Epithelial cell of prostate (primary cell): ENCODE measurements around the gene LAMB1.

ENCODE experiments used
- DNase-seq: peaks from one replicate; pipeline ENCODE4 v3.0.0-alpha.2; 2011; ENCODE audit warnings: low read depth, low spot score
- H3K27ac ChIP-seq: fragments of 450-650 bp; 2 replicates; pipeline ENCODE4 v1.5.1; 2017; ENCODE audit warnings: mild to moderate bottlenecking

The LAMB1 gene

GRCh38 chr7:107953265-107953923 is 49.6 kb downstream of the LAMB1 start:
- H3K27ac ChIP-seq: peak overlapping the region; percentile 12

GRCh38 chr7:107951896-107952295 is 51.1 kb downstream of the LAMB1 start:
- H3K27ac ChIP-seq: no peak overlapping the region
- DNase-seq: no peak

More at GRCh38 chr7:107953265-107953923, 49.6 kb downstream of the LAMB1 start:
- no peak for DNase-seq

GRCh38 chr7:107951172-107951787 is 51.7 kb downstream of the LAMB1 start:
- H3K27ac ChIP-seq: no peak overlapping the region
- DNase-seq: no peak

GRCh38 chr7:107949443-107949935 is 53.5 kb downstream of the LAMB1 start:
- DNase-seq: no peak
- H3K27ac ChIP-seq: peak overlapping the region; percentile 5

GRCh38 chr7:107948645-107949442 is 54.1 kb downstream of the LAMB1 start:
- DNase-seq: no peak
- peak overlapping the region; percentile 5 for H3K27ac ChIP-seq

- DNase-seq: no peak
Observed at GRCh38 chr7:107946881-107947280, 56.1 kb downstream of the LAMB1 start.

GRCh38 chr7:107946451-107946850 is 56.5 kb downstream of the LAMB1 start:
- DNase-seq: no peak
- no peak overlapping the region for H3K27ac ChIP-seq

More at GRCh38 chr7:107946881-107947280, 56.1 kb downstream of the LAMB1 start:
- H3K27ac ChIP-seq: no peak overlapping the region

- H3K27ac ChIP-seq: no peak overlapping the region
- no peak for DNase-seq
Observed at GRCh38 chr7:107945332-107945731, 57.6 kb downstream of the LAMB1 start.

GRCh38 chr7:107944411-107945169 is 58.4 kb downstream of the LAMB1 start:
- no peak for DNase-seq
- H3K27ac ChIP-seq: no peak overlapping the region

GRCh38 chr7:107943018-107943417 is 59.9 kb downstream of the LAMB1 start:
- DNase-seq: no peak
- H3K27ac ChIP-seq: no peak overlapping the region

GRCh38 chr7:107940951-107941350 is 62.0 kb downstream of the LAMB1 start:
- DNase-seq: no peak
- no peak overlapping the region for H3K27ac ChIP-seq

GRCh38 chr7:107939573-107940489 is 63.1 kb downstream of the LAMB1 start:
- peak overlapping the region; percentile 33 for H3K27ac ChIP-seq
- no peak for DNase-seq

GRCh38 chr7:107938456-107939250 is 64.3 kb downstream of the LAMB1 start:
- peak overlapping the region; percentile 33 for H3K27ac ChIP-seq

GRCh38 chr7:107937531-107937930 is 65.4 kb downstream of the LAMB1 start:
- peak; percentile 39 for DNase-seq
- peak overlapping the region; percentile 33 for H3K27ac ChIP-seq

More at GRCh38 chr7:107938456-107939250, 64.3 kb downstream of the LAMB1 start:
- DNase-seq: no peak

GRCh38 chr7:107936312-107936711 is 66.6 kb downstream of the LAMB1 start:
- H3K27ac ChIP-seq: no peak overlapping the region
- no peak for DNase-seq

- DNase-seq: no peak
- H3K27ac ChIP-seq: no peak overlapping the region
Observed at GRCh38 chr7:107934991-107935770, 67.8 kb downstream of the LAMB1 start.

GRCh38 chr7:107933386-107934013 is 69.5 kb downstream of the LAMB1 start:
- DNase-seq: no peak
- no peak overlapping the region for H3K27ac ChIP-seq
